NAMALWA (cell line): ENCODE measurements around the gene PARP1.
"Not testable (repeated sequence)": the region's sequence is repeated elsewhere in the genome, so short reads cannot be mapped to it uniquely, and the experiment has no call there.

ENCODE experiments used
- DNase-seq: peaks from one replicate; pipeline ENCODE4 v3.0.0-alpha.2; 2015; ENCODE audit warnings: low spot score

PARP1 gene

GRCh38 chr1:226428791-226429461, 21.0 kb upstream of the PARP1 start:
- no peak for DNase-seq

GRCh38 chr1:226428348-226428747, 20.5 kb upstream of the PARP1 start:
- DNase-seq, result no peak

- DNase-seq, result no peak
Measured at GRCh38 chr1:226427131-226427530, 19.2 kb upstream of the PARP1 start.

- not testable (repeated sequence) for DNase-seq
Measured at GRCh38 chr1:226426395-226426794, 18.5 kb upstream of the PARP1 start.

- no peak for DNase-seq
Measured at GRCh38 chr1:226425431-226426031, 17.6 kb upstream of the PARP1 start.

- no peak for DNase-seq
Measured at GRCh38 chr1:226425004-226425378, 17.1 kb upstream of the PARP1 start.

- peak; percentile 68 for DNase-seq
Measured at GRCh38 chr1:226424221-226425003, 16.5 kb upstream of the PARP1 start.

- DNase-seq, result no peak
Measured at GRCh38 chr1:226422478-226422877, 14.6 kb upstream of the PARP1 start.

- no peak for DNase-seq
Measured at GRCh38 chr1:226420897-226421296, 13.0 kb upstream of the PARP1 start.

- DNase-seq, result no peak
Measured at GRCh38 chr1:226420328-226420727, 12.4 kb upstream of the PARP1 start.

GRCh38 chr1:226419284-226420029, 11.6 kb upstream of the PARP1 start:
- DNase-seq, result no peak

GRCh38 chr1:226417830-226418546, 10.1 kb upstream of the PARP1 start:
- DNase-seq, result no peak

- no peak for DNase-seq
Measured at GRCh38 chr1:226417350-226417749, 9.5 kb upstream of the PARP1 start.

GRCh38 chr1:226414098-226414698, 6.3 kb upstream of the PARP1 start:
- DNase-seq, result no peak

GRCh38 chr1:226411619-226412018, 3.7 kb upstream of the PARP1 start:
- no peak for DNase-seq

- DNase-seq, result no peak
Measured at GRCh38 chr1:226410958-226411357, 3.1 kb upstream of the PARP1 start.

- DNase-seq, result no peak
Measured at GRCh38 chr1:226409392-226409791, 1.5 kb upstream of the PARP1 start.

- no peak for DNase-seq
Measured at GRCh38 chr1:226408285-226409184, 642 bp upstream of the PARP1 start.

- DNase-seq, result no peak
Measured at GRCh38 chr1:226407199-226407496, 745 bp downstream of the PARP1 start.

GRCh38 chr1:226406401-226406881, 1.5 kb downstream of the PARP1 start:
- DNase-seq, result peak; percentile 81
